Activated naive CD4-positive, alpha-beta T cell (primary cell): Measurements from ENCODE around the gene SIPA1.

Source experiments
- DNase-seq, 4 experiments: peaks; one replicate each; lab custom pipeline; 2025; lab: John Stamatoyannopoulos, UW

SIPA1 gene

DNA sequence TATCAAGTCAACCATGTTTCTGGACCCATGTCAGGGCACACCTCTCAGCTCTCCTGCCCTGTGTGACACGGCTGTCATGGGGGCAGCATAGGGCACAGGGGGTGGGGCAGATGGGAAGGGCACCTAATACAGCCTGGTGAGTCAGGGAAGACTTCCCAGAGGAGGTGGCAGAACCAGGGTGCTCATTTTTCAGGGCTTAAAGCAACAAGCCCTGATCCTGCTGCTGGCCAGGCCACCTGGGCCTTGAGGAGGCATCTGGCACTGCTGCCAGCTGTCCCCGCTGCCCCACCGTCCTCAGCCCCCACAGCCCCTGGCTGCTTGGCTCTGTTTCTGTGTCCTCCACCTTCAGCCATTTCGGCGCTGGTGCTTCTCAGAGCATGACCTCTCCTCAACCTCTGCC lies 28.2 kb upstream of the SIPA1 start:
- no peak for DNase-seq

DNA sequence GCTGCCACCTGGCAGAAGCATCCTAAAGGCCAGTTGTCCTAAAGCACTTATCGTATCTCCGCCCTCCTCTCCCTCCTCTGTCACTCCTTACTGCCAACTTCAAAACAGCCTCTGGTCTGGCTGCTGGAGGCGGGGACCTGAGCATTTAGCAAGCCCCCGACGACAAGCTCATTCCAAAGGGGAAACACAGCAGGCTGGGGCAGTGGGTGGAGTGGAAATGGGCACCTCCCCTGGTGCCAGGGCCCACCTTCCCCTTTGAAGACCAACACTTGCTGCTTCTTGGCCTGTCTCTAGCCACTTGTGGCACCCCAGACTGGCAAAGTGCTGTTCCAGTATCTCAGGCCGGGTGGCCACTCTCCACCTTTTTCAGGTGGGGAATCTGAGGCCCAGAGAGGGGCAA lies 27.5 kb upstream of the SIPA1 start:
- DNase-seq: no peak

DNA sequence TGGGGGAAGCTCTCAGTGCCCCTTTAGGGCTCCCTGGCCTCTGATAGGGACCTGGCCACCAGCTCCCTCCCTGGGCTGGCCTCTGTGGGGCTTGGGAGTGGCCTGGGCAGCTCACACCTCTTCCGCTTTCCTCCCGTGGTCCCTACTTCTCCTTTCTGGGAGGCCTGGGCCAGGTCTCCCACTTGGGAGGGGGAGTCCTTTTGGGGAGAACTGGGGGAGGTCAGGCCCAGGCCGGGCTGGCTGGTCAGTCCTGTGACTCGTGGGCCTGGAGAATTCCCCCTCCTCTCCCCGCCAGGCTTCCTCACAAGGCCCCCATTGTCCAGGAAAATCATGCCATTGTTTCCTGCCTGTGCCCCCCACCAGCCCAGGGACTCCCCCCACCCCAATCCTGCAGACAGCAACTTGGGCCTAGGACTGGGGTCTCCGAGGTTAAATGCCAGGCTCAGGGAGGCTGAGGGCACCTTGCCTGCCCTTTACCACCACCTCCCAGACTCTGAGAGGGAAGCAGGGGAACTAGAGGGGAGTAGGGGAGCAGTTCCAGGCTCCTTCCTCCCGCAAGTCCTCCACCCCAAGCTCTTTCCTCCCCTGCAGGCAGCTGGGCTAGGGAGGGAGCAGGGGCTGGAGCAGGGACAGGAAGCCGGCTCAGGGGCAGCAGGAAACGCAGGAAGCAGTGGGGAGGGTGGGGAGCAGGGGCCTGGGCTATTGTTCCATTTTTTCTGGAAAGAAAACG lies 26.7 kb upstream of the SIPA1 start:
- DNase-seq: no peak

DNA sequence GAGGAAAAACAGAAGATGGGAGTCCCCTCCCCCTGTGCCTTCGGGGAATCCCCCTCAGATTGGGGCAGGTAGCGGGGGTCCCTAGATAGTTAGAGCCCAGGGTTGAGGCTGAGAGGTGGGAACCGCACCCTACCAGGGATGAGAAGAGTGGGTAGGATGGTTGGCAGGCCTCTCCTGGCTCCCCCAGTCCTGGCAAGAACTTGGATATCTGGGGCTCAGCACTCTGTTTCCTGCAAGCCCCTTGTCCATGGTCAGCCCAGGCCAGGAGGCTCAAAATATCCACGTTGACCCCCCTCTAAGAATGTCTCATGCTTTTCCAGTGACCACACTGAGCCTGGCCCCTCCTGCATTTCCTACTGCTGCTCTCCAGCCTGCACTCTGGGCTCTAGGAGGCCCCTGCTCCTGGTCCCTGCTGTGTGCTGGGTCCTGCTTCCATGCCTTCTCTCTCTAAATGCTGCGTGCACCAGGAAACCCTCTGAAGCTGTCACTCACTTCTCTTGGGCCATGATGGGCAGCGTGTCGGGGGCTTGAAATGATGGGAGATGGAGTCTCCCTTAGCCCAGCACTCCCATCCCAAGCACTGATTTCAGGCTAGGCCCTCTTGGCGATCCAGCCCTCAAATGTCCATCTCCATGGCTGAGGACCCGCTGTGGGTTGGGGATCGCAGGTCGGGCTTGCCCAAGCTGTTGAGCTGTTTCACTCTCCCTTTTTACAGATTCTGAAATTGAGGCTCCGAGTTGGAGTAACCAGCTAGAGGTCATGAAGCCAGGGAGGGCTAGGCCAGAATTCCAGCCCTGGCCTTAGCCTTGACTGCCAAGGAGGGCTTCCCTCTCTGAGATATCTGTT lies 25.9 kb upstream of the SIPA1 start:
- DNase-seq: no peak

DNA sequence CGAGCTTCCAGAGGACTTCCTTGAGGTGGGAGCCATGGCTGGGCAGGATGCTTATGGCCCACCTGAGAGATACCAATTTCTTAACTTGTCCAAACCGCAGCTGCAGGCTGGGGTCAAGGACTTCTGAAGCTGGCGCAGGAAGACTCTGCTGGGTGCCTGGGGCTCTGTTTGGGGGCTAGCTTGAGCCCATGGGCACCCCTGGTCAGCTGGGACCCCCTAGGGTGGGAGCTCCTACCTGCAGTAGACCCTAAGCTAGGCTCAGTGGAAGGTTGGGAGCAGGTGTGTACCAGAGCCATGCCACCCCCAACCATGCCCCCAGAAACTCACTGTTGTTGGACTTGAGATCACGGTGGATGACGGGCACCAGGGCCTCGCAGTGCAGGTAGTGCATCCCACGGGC lies 25.2 kb upstream of the SIPA1 start:
- DNase-seq: no peak

DNA sequence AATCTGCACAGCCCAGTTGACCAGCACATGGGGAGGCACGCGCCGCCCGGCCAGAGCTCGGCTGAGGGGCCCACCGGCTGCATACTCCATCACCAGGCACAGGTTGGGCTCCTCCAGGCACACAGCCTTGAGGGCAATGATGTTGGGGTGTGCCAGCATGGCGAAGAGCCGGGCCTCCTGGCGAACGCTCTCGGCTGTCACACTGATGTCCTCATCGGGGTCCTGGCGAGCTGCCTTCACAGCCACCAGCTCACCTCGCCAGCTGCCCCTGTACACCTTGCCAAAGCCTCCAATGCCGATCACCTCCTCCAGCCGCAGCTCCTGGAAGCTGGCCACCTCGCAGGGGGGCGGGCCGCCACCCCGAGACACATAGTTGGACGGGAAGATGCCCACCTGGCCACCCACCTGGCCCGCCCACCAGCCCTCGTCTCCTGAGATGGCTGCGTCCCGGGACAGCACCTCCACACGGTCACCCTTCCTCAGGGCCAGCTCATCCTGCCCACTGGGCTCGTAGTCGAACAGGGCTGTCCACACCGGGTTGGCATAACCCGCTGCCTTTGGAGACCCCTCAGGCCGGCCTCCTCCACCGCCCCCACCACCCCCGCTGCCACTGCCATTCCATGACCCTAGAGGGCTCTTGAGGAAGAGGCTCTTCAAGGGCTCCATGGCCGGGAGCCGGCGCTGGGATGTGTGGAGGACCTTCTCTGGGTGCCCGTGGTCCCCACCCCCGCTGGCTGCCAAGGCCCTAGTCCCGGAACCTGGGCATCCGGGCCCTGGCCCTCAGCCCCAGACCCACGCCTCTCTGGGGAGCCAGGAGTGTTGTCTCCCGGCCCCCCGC lies 24.6 kb upstream of the SIPA1 start:
- no peak for DNase-seq

DNA sequence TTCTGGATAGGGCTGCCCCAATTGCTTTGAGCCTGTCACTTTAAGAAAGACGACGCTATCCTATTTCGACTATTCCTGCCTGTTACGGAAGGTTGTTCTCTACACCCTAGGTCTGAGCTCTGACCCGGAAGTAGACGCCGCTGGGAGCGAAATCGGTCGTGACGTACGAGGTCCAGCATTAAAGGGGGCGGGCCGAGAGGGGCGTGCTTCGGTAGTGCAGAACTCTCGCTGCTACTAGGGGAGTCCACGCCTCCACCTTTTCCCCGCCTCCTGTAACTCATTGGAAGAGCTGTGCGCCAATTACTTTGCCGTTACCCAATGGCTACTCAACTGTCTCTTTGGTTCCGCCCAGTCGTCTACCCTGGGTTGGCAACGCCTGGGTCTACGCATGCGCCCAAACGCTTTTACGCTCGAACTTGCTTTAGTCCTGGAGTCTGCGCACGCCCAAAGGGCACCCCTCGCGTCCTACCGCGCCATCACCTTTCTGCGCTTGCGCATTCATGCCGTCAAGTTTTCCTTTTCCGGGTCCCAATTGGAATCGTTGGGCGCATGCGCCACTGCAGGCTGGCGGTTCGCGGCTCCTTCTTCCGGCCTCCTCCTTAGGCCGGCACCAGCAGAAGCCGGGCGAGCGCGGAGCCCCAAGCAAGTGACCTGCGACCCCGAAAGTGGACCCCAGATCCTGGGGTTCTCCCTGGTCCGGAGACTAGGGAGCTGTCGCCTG lies 22.5 kb upstream of the SIPA1 start, which contains the start of gene PCNX3:
PCNX3 (plus strand) TSS at position 548 of the 721 bp plus-strand sequence. CDS start 536 bp downstream, outside the sequence.
- DNase-seq: peak; percentile 99 to 100 (median 100)

DNA sequence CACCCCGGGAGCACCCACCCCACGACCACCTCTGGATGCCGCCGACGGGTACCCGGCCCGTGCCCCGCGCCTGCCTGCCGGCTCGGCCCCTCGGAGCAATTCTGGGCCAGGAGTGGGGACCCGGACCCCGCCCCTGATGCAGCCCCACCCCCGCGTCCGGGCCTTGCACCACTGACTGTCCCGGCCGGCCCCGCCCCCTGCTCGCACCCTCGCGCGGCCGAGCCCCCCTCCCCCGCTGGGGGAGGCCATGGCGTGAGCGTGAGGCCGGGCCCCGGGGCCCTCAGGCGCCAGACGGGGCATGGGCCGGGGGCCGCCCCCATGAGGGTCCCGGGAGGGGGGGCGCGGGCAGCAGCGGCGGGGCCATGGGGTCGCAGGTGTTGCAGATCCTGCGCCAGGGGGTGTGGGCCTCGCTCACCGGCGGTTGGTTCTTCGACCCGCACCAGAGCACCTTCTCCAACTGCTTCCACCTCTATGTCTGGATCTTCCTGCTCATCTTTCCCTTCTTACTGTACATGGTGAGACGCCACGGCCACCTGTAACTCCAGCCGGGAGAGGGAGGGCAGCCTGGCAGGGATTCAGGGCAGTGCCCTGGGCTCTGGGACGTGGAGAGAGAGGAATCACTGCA lies 21.8 kb upstream of the SIPA1 start:
- peak in 1 of 4 experiments; percentile 50 for DNase-seq

DNA sequence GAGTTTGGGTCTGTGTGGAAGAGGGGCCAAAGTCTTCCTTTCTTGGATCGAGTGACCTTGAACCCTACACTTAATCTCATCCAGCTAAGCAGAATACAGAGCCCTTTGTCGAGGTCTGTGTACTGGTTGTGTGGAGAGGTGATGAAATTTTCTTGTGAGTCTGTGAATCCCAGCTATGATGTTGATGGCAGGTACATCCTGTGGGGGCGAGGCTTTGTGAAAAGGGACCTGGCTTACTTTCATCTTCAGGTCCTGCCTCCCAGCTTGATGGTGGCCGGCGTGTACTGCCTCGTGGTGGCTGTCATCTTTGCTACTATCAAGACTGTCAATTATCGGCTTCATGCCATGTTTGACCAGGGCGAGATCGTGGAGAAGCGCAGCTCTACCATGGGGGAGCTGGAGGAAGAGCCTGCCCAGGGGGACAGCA lies 21.3 kb upstream of the SIPA1 start:
- DNase-seq: no peak

DNA sequence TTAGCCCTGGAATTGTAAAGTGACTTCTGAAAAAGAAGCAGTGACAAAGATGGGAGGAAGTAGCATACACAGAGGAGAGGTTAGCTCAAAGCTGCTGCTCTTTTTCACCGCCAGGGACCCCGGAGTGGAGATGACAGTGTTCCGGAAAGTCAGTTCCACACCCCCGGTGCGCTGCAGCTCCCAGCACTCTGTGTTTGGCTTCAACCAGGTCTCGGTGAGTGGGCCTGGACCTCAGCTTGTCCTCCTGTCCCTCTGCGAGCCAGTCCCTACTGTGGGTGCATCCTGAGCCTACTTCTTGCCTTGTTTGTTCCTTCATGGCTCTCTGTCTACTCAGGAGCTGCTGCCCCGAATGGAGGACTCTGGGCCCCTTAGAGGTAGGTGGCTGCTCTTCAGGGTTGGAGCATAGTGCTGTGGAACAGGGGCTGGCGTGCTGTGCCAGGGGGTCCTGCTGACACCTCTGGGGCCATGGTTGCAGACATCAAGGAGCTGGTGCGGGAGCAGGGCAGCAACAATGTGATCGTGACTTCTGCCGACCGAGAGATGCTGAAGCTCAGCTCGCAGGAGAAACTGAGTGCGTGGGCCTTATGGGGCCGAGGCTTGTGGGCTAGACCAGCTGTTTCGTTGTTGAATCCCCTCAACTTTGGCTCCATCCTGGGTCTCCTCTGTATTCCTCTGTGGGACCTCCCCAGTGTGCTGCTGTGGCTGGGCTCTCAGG lies 20.6 kb upstream of the SIPA1 start:
- no peak for DNase-seq

DNA sequence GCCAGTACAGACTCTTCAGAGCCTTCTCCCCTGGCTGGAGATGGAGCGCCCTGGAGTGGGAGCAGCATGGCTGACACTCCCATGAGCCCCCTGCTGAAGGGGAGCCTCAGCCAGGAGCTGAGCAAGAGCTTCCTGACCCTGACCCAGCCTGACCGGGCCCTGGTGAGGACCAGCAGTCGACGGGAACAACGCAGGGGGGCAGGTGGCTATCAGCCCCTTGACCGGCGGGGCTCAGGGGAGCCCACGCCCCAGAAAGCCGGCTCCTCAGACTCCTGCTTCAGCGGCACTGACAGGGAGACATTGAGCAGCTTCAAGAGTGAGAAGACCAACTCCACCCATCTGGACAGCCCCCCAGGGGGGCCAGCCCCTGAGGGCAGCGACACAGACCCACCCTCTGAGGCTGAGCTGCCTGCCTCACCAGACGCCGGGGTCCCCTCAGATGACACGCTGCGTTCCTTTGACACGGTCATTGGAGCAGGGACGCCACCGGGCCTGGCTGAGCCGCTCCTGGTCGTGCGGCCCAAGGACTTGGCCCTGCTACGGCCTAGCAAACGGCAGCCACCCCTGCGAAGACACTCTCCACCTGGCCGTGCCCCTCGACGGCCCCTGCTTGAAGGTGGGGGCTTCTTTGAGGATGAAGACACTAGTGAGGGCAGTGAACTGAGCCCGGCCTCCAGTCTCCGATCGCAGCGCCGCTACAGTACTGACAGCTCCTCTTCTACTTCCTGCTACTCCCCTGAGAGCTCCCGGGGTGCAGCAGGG lies 19.7 kb upstream of the SIPA1 start:
- no peak for DNase-seq

DNA sequence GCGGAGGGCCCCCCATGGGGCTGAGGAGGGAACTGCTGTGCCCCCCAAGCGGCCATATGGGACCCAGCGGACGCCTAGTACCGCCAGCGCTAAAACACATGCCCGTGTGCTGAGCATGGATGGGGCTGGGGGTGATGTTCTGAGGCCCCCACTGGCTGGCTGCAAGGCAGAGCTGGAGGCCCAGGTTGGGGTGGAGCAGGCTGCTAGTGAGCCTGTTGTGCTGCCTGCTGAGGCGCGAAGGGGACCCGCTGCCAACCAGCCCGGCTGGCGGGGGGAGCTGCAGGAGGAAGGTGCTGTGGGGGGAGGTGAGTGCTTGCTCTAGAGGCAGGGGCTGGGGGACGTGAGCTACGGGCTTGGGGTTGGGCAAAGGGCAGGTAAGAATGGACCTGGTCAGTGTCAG lies 19.1 kb upstream of the SIPA1 start:
- DNase-seq: no peak

DNA sequence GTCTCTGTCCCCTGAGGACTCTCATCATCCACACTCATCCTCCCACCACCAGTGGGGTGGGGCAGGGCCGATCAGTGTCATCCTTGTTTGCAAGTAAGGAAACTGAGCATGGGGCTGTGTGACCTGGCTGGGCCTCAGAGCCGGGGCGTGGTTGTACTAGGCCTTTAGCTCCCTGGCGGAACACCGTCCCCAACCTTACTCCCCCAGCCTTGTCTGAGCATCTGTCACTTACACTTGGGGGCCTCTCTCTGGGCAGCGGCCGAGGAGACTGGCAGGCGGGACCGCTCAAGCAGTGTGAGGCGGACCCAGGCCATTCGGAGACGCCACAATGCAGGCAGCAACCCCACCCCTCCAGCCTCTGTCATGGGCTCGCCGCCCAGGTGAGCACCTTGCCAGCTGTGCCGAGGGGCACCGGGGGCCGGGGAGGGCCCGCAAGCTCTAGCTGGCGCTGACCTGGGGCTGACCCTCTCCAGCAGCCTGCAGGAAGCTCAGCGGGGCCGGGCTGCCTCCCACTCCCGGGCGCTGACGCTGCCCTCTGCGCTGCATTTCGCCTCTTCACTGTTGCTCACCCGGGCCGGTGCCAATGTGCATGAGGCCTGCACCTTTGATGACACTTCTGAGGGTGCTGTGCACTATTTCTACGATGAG lies 18.5 kb upstream of the SIPA1 start:
- DNase-seq: no peak

DNA sequence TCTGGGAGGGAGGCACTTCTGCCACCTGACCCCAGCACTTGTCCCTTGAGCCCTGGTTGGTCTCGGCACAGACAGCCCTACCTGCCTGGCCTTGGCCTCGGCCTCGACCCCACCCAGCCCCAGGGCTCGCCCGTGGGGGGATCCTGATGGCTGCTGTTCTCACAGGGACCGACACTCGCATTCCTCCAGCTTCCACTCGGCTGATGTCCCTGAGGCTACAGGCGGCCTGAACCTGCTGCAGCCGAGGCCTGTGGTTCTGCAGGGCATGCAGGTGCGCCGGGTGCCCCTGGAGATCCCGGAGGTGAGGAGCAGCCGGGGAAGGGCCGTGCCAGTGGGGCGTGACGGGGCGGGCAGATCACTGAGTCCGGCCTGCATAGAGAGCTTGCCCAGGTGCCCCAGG lies 17.2 kb upstream of the SIPA1 start:
- DNase-seq: no peak

DNA sequence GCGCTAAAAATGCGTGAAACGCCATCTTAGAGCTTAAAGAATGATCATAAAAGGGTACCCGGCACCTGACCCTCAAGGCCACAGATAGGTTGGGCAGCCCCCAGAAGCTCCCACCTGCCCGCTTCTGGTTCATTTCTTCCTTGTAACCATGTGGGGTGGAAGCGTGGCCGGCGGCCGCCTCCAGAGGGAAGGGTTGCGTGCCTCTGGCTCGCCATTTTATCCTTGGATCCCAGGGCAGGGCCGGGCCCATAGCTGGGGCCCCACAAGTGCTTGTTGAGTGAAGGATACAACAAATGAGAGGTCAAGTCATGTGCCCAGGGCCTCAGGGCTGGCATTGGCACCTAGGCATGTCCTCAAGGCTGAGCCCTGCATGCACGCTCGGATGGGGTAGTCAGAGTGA lies 16.4 kb upstream of the SIPA1 start:
- no peak for DNase-seq

DNA sequence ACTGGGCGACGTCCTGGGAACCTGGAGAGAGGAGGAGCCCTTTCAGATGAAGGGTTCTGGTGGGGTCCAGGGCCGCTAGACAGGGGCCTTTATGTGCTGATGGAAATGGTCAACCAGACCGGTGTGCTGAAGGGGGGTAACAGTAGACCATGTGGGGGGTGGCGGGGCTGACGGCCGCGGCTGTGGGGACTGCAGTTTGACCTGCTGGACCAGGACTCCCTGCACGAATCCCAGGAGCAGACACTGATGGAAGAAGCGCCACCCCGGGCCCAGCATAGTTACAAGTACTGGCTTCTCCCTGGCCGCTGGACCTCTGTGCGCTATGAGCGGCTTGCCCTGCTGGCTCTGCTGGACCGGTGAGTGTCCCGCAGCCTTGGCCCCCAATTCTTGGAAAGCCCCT lies 15.9 kb upstream of the SIPA1 start:
- no peak for DNase-seq

DNA sequence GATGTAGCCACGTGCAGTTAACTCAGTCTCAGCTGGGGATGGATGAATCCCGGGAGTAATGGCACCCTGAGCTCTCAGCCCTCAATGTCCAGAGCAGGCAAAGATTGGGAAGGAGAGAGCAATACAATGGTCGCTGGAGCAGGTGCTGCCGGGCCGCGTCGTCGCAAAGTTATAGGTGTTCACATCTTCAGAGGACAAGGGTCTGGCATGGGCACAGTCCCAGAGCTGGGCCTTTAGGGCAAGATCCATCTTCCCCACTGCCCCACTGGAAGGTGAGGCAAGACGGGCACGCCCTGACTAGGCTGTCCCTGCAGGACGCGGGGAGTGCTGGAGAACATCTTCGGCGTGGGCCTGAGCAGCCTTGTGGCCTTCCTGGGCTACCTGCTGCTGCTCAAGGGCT lies 14.7 kb upstream of the SIPA1 start:
- no peak for DNase-seq

DNA sequence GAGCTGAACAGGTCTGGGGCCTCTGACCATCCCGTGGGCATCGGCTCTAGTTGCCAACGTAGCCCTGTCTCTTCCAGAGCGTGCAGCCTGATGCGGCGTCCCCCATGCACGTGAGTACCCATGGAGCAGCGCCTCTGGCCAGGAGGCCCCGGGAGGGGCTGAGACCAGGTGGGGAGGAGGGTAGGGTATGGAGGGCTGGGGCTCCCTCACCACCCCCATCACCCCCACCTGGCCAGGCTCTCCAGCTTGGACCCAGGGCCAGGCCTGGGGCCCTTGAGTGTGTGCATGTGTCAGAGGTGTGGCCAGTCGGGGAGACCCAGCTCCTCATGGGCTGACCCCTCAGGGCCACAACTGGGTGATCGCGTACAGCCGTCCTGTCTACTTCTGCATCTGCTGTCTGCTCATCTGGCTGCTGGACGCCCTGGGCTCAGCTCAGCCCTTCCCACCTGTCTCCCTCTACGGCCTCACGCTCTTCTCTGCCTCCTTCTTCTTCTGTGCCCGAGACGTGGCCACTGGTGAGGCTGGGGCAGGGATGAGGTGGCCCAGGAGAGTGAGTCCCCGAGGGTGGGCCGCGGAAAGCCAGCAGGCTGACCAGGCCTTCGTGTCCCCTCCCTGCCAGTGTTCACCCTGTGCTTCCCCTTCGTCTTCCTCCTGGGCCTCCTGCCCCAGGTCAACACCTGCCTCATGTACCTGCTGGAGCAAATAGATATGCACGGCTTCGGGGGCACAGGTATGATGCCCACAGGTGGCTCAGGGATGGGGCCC lies 13.9 kb upstream of the SIPA1 start:
- DNase-seq: no peak
